Measurements from ENCODE around the gene SPO11. TPM values are rescaled to one million over a fixed set of nuclear protein-coding genes. Genes with fewer than 3 reads are reported as not detected.

SPO11 gene
- polyA plus RNA-seq, 1 donor: not detected

DNA sequence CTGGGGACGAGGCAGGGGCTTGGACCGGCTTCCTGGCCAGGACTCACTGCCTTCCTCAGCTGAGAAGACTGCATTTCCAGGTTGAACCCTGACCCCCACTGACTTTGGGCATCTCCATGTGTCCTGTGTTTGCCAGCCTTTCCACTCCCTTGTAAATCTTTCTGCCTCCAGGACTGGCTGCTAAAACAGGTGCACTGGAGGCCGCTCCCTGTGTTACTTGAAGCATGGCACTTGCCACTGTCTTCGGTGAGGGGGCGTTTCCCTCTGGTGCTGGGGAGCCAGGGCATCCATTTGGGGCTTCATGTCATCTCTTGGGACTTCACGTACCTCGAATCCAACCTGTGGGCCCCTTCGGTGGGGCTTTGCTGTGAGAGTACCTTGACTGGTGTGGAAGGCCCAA is 54.9 kb downstream of the SPO11 start:
- Histone ChIP-seq H3K4me1 (ENCODE audit: control insufficient read depth, insufficient read depth, low read length) (peaks cover 9% of the 10 kb centered on the region), H3K36me3 (ENCODE audit: control insufficient read depth, insufficient read depth, low read length) (peaks cover 13% of the 10 kb centered on the region), H3K9me3 (ENCODE audit: control insufficient read depth, low read depth, low read length) (no peaks in the 10 kb centered on the region), H3K27me3 (ENCODE audit: control insufficient read depth, insufficient read depth, low read length) (no peaks in the 10 kb centered on the region), H3K4me3 (ENCODE audit: low read length) (no peak overlapping the region), H3K27ac (ENCODE audit: low read length) (no peak overlapping the region)
- no CpG with 5 or more reads among the region's 8 CpGs for WGBS (ENCODE audit: insufficient coverage, low lambda C conversion rate)
- no peak for DNase-seq

DNA sequence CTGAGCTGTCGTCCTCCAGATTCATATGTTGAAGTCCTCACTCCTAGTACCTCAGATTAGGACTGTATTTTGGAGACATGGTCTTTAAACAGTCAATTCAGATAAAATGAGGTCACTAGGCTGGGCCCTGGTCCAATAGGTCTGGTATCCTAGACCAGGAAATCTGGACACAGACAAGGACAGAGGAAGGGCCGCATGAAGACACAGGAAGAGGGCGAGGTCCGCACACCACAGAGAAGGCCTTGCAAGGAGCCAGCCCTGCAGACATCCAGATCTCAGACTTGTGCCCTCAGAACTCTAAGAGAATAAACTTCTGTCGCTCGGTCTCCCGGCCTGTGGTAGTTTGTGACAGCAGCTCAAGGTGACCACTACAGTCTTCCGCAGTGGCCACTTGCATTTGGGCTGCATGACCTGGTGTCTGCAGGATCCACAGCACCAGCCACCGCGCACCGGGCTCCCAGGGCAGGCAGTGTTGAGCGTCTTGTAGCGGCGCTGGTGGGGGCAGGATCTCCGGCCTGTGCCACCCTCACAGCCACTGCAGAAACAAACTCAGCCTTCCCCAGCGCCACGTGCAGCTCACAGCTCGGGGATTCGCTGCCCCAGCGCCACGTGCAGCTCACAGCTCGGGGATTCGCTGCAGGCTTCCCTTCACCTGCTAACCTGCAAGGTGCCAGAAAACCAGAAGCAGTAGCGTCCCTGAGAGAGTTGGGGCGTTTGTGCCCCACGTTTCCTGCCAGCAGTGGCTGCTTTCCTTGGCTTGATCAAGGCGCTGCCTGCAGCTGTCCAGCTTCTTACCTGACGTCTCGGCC is 55.6 kb downstream of the SPO11 start:
- no peaks in the 10 kb centered on the region for H3K27me3 ChIP-seq (ENCODE audit: control insufficient read depth, insufficient read depth, low read length)
- H3K36me3 ChIP-seq (ENCODE audit: control insufficient read depth, insufficient read depth, low read length): peaks cover 10% of the 10 kb centered on the region
- no peak for DNase-seq
- no CpG with 5 or more reads among the region's 29 CpGs for WGBS (ENCODE audit: insufficient coverage, low lambda C conversion rate)
- H3K9me3 ChIP-seq (ENCODE audit: control insufficient read depth, low read depth, low read length): no peaks in the 10 kb centered on the region
- H3K4me1 ChIP-seq (ENCODE audit: control insufficient read depth, insufficient read depth, low read length): peaks cover 14% of the 10 kb centered on the region
- no peak overlapping the region for H3K27ac ChIP-seq (ENCODE audit: low read length)
- H3K4me3 ChIP-seq (ENCODE audit: low read length): no peak overlapping the region

DNA sequence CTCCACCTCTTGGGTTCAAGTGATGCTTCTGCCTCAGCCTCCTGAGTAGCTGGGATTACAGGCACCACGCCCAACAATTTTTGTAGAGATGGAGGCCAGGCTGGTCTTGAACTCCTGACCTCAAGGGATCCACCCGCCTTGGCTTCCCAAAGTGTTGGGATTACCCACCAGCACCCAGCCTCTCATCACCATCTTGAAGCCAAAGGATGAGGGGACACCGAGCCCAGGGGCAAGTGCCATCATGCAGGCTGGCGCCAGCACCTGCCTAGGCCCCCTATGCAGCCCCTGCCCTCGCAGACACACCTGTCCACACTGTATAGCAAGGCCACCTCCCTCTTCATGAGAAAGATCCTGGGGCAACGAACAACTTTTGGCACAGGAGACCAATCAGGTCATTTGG is 56.3 kb downstream of the SPO11 start:
- Histone ChIP-seq H3K4me1 (ENCODE audit: control insufficient read depth, insufficient read depth, low read length) (peaks cover 19% of the 10 kb centered on the region), H3K9me3 (ENCODE audit: control insufficient read depth, low read depth, low read length) (no peaks in the 10 kb centered on the region), H3K36me3 (ENCODE audit: control insufficient read depth, insufficient read depth, low read length) (peaks cover 2% of the 10 kb centered on the region), H3K27ac (ENCODE audit: low read length) (no peak overlapping the region), H3K4me3 (ENCODE audit: low read length) (no peak overlapping the region), H3K27me3 (ENCODE audit: control insufficient read depth, insufficient read depth, low read length) (no peaks in the 10 kb centered on the region)
- no peak for DNase-seq
- no CpG with 5 or more reads among the region's 6 CpGs for WGBS (ENCODE audit: insufficient coverage, low lambda C conversion rate)

DNA sequence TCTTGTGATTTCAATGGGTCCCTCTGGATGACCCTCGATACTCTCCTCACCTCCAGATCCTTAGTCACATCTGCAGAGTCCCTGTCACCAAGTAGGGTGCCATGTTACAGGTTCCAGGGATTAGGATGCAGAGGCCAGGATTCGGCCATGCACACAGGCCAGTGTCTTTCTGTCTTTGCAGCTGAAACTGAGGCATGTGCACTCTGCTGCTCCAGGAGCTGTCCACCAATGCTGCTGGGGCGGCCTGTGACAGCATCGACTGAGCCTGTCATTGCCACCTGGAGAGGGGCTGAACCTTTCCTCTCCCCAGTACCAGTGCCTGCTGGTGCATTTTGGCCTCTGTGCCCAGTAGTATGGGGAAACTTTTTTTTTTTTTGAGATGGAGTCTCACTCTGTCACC is 57.2 kb downstream of the SPO11 start:
- H3K27me3 ChIP-seq (ENCODE audit: control insufficient read depth, insufficient read depth, low read length): no peaks in the 10 kb centered on the region
- no peak for DNase-seq
- no peaks in the 10 kb centered on the region for H3K9me3 ChIP-seq (ENCODE audit: control insufficient read depth, low read depth, low read length)
- H3K36me3 ChIP-seq (ENCODE audit: control insufficient read depth, insufficient read depth, low read length): peaks cover 2% of the 10 kb centered on the region
- peaks cover 19% of the 10 kb centered on the region for H3K4me1 ChIP-seq (ENCODE audit: control insufficient read depth, insufficient read depth, low read length)
- no peak overlapping the region for H3K4me3 ChIP-seq (ENCODE audit: low read length)
- H3K27ac ChIP-seq (ENCODE audit: low read length): no peak overlapping the region
- WGBS (ENCODE audit: insufficient coverage, low lambda C conversion rate): no CpG with 5 or more reads among the region's 4 CpGs

DNA sequence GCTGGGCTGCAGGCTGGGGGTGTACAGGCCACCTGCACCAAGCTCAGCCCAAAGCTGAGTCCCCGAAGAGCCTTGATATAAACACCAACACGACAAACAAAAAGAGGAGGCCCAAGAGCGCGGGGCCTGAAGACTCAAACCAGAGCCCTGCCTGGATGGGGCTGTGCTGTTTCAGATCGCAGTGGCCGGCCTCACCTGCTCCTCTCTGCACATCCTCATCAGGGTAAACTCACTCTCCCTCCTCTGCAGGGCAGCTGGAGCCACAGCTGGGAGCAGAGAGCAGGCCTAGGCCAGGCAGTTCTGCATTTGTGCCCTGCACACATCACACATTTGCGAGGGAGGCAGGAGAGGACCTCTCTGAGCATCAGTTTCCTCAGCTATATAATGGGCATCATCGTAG is 57.9 kb downstream of the SPO11 start:
- WGBS (ENCODE audit: insufficient coverage, low lambda C conversion rate): no CpG with 5 or more reads among the region's 8 CpGs
- DNase-seq: no peak
- Histone ChIP-seq H3K27ac (ENCODE audit: low read length) (no peak overlapping the region), H3K4me1 (ENCODE audit: control insufficient read depth, insufficient read depth, low read length) (peaks cover 22% of the 10 kb centered on the region), H3K9me3 (ENCODE audit: control insufficient read depth, low read depth, low read length) (no peaks in the 10 kb centered on the region), H3K36me3 (ENCODE audit: control insufficient read depth, insufficient read depth, low read length) (peaks cover 2% of the 10 kb centered on the region), H3K4me3 (ENCODE audit: low read length) (no peak overlapping the region), H3K27me3 (ENCODE audit: control insufficient read depth, insufficient read depth, low read length) (no peaks in the 10 kb centered on the region)

DNA sequence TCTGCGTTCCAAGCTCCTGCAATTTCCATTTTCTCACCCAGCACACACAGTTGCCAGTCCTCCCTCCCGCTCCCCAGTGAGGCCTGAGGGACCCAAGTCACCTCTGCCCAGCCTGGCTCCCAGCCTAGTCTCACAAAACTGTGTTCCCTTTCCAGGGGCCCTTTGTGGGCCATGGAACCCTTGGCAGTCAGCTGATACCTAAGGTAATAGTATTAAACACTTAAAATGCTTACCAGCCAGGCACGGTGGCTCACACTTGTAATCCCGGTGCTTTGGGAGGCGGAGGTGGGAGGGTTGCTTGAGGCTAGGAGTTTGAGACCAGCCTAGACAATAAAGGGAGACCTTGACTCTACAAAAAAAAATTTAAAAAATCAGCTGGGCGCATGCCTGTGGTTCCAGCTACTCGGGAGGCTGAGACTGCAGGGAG is 58.4 kb downstream of the SPO11 start:
- no CpG with 5 or more reads among the region's 7 CpGs for WGBS (ENCODE audit: insufficient coverage, low lambda C conversion rate)
- no peak overlapping the region for H3K4me3 ChIP-seq (ENCODE audit: low read length)
- no peak for DNase-seq
- no peak overlapping the region for H3K27ac ChIP-seq (ENCODE audit: low read length)
- H3K27me3 ChIP-seq (ENCODE audit: control insufficient read depth, insufficient read depth, low read length): no peaks in the 10 kb centered on the region
- no peaks in the 10 kb centered on the region for H3K9me3 ChIP-seq (ENCODE audit: control insufficient read depth, low read depth, low read length)
- peaks cover 2% of the 10 kb centered on the region for H3K36me3 ChIP-seq (ENCODE audit: control insufficient read depth, insufficient read depth, low read length)
- H3K4me1 ChIP-seq (ENCODE audit: control insufficient read depth, insufficient read depth, low read length): peaks cover 24% of the 10 kb centered on the region

DNA sequence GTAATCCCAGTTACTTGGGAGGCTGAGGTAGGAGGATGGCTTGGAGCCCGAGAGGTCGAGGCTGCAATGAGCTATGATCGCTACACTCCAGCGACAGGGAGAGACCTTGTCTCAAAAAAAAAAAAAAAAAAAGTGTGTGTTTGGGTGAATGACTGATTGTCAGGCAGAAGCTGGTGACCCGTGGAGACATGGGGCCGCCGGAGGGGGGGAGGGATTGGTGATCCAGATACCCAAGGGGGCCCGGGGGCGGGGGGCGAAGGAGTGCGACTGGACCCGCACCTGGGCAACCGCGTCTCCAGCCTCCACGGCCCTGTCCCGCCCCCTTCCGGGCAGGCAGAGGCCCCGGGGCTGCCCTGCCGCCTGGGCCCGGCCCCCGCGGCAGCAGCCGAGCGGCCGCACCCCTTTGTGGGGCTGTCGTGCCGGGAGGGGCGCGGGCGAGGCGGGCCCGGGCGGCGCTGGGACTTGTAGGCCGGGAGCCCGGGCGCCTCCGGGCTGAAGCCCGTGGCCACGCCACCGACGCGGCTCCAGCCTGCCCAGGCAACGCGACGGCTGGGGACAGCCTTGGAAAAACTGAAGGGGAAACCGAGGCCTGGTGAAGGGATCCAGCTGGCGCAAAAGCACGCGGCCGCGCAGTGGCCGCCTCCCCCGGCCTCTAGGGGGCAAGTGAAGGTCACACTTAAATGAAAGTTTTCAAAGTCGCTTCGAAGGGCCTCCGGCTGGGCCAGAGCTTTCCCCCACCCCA is 59.5 kb downstream of the SPO11 start:
- H3K36me3 ChIP-seq (ENCODE audit: control insufficient read depth, insufficient read depth, low read length): peaks cover 12% of the 10 kb centered on the region
- H3K27me3 ChIP-seq (ENCODE audit: control insufficient read depth, insufficient read depth, low read length): no peaks in the 10 kb centered on the region
- 0% methylated on average over 1 of the region's 57 CpGs for WGBS (ENCODE audit: insufficient coverage, low lambda C conversion rate)
- H3K4me3 ChIP-seq (ENCODE audit: low read length): peak overlapping the region; percentile 37
- no peaks in the 10 kb centered on the region for H3K9me3 ChIP-seq (ENCODE audit: control insufficient read depth, low read depth, low read length)
- H3K4me1 ChIP-seq (ENCODE audit: control insufficient read depth, insufficient read depth, low read length): peaks cover 20% of the 10 kb centered on the region
- DNase-seq: peak; percentile 82 to 93
- H3K27ac ChIP-seq (ENCODE audit: low read length): no peak overlapping the region

DNA sequence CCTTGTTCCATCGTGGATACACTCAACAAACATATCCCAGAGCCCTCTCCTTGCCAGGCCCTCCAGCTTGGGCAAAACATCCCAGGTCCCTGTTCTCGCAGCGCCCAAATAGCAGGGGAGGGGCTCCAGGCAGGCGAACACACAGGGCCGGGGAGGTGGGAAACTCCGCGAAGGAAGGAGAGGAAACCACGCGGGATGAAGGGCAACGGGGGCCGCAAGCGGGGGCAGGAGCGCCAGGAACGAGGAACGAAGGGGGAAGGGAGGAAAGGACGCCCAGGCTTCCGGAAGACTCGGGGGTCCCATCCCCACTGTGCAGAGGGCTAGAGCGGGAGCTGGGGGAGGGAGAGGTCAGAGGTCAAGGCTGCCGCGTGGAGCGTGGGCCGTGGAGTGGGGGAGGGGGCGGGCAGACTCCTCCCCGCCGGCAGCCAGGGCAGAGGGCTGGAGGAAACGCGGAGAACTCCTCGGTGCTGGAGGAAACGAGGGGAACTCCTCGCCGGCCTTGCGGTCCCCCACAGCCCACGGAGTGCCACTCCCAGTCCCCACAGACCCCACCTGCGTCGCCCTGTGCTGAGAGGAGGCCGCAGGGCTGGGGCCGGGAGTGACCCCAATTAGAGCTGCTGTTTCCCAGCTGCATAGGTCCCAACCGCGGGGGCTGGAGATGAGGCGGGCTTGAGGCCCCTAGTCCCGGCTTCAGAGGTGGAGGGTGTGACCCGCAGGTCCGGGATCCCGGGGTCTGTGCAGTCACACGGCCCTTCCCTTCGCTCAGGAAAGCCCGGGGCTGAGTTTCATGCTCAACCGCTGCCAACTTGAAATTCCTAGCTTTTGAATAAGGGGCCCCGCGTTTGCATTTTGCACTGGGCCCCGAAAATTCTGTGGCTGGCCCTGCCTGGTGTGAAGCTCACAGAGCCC is 60.3 kb downstream of the SPO11 start:
- H3K4me1 ChIP-seq (ENCODE audit: control insufficient read depth, insufficient read depth, low read length): peaks cover 15% of the 10 kb centered on the region
- no peaks in the 10 kb centered on the region for H3K27me3 ChIP-seq (ENCODE audit: control insufficient read depth, insufficient read depth, low read length)
- H3K4me3 ChIP-seq (ENCODE audit: low read length): peak overlapping the region; percentile 37
- H3K27ac ChIP-seq (ENCODE audit: low read length): no peak overlapping the region
- WGBS (ENCODE audit: insufficient coverage, low lambda C conversion rate): no CpG with 5 or more reads among the region's 52 CpGs
- H3K36me3 ChIP-seq (ENCODE audit: control insufficient read depth, insufficient read depth, low read length): peaks cover 16% of the 10 kb centered on the region
- H3K9me3 ChIP-seq (ENCODE audit: control insufficient read depth, low read depth, low read length): no peaks in the 10 kb centered on the region
- peak in 1 of 2 donors; percentile 45 for DNase-seq

DNA sequence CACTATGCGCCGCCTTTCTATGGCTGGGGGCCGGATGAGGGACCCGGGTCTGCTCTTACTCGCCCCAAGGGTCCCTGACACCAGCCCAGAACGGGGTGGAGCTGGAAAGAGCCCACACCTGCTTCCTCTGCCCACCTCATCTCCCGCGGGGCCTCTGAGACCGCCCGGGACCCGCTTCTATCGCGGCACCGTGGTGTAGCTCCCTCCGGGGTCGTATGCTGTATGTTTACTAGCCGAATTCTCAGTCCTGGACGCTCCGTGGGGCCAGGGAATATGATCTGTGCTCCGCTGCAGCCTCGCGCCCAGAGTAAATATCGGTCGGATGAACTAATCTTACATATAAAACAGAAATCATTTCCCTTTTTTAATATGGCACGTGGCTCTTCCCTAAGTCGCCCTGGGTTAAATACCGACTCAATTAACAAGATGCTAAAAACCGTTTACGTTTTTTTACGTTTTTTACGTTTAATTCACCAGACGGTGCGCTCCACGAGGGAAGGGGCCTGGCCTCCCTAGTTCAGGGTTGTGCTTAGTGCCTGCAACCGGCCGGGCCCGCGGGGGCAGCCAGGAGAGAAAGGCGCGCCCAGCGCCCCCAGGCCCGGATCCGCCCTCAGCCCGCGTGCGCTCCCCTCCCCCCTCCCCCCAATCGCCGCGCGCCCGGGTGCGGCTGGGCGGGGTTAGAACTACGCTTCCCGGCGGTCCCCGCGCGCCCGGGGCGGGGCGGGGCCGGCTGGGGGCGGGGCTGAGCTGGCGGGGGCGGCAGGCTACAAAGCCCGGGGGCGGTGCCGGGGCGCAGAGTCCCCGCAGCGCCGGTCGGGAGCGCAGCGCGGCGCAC is 61.2 kb downstream of the SPO11 start, which contains the start of gene RBM38:
RBM38 (plus strand) TSS at position 793 of the 835 bp plus-strand sequence. CDS start 186 bp downstream, outside the sequence.
- Histone ChIP-seq H3K27ac (ENCODE audit: low read length) (no peak within 1 kb of the TSS), H3K27me3 (ENCODE audit: control insufficient read depth, insufficient read depth, low read length) (no peaks in the 10 kb centered on the region), H3K36me3 (ENCODE audit: control insufficient read depth, insufficient read depth, low read length) (peaks cover 22% of the 10 kb centered on the region), H3K4me1 (ENCODE audit: control insufficient read depth, insufficient read depth, low read length) (peaks cover 15% of the 10 kb centered on the region), H3K9me3 (ENCODE audit: control insufficient read depth, low read depth, low read length) (no peaks in the 10 kb centered on the region), H3K4me3 (ENCODE audit: low read length) (peak within 1 kb of the TSS; percentile 50)
- WGBS (ENCODE audit: insufficient coverage, low lambda C conversion rate): 75% methylated on average over 2 of the region's 78 CpGs
- DNase-seq: peak; percentile 57 to 69

Measured in large intestine (tissue), 3 donors.